RWPE2 (cell line): ENCODE measurements around the gene ZFYVE21.

ENCODE experiments used
- ATAC-seq: fragments of 200-7000 bp; cut with Tn5 transposase; 3 replicates; pipeline ENCODE4 v1.9.1; 2021; ENCODE audit warnings: low read depth
- DNase-seq: peaks from one replicate; pipeline ENCODE4 v3.0.0-alpha.2; 2020; ENCODE audit warnings: low spot score
- H3K27ac ChIP-seq: fragments of 450-650 bp; 2 replicates; pipeline ENCODE4 v1.5.1; 2017; ENCODE audit warnings: mild to moderate bottlenecking; ENCODE audit not compliant: poor library complexity, severe bottlenecking
- H3K27me3 ChIP-seq: fragments of 250-450 bp; sonication (Bioruptor Pico); 2 replicates; pipeline ENCODE4 v1.5.1; 2021; ENCODE audit warnings: mild to moderate bottlenecking, moderate library complexity; ENCODE audit not compliant: insufficient read depth, poor library complexity, severe bottlenecking
- H3K36me3 ChIP-seq: fragments of 250-450 bp; sonication (Bioruptor Pico); 2 replicates; pipeline ENCODE4 v1.5.1; 2020; ENCODE audit warnings: low read depth, mild to moderate bottlenecking, moderate library complexity
- H3K4me1 ChIP-seq: fragments of 250-450 bp; sonication (Bioruptor Pico); 2 replicates; pipeline ENCODE4 v1.5.1; 2021; ENCODE audit warnings: mild to moderate bottlenecking, moderate library complexity; ENCODE audit not compliant: insufficient read depth, poor library complexity, severe bottlenecking
- H3K4me3 ChIP-seq: fragments of 250-450 bp; sonication (Bioruptor Pico); 2 replicates; pipeline ENCODE4 v1.5.1; 2021; ENCODE audit warnings: mild to moderate bottlenecking, moderate library complexity; ENCODE audit not compliant: severe bottlenecking
- H3K9me3 ChIP-seq: fragments of 250-450 bp; sonication (Bioruptor Pico); 2 replicates; pipeline ENCODE4 v1.5.1; 2021; ENCODE audit warnings: mild to moderate bottlenecking, moderate library complexity; ENCODE audit not compliant: severe bottlenecking
- CTCF ChIP-seq: fragments of 450-650 bp; IDR thresholded peaks from one replicate; pipeline ENCODE4 v1.5.1; 2017; ENCODE audit warnings: mild to moderate bottlenecking, moderate library complexity; ENCODE audit not compliant: poor library complexity, severe bottlenecking

The ZFYVE21 gene

GRCh38 chr14:103782376-103782775, 66.8 kb downstream of the ZFYVE21 start:
- ATAC-seq, result no peak
- no peak overlapping the region for H3K27ac ChIP-seq
- no peak for DNase-seq
- TF ChIP-seq CTCF, result no peak
- H3K4me1 ChIP-seq, result no peaks in the 10 kb centered on the region
- H3K27me3 ChIP-seq, result no peaks in the 10 kb centered on the region
- H3K9me3 ChIP-seq, result no peaks in the 10 kb centered on the region
- H3K36me3 ChIP-seq, result peaks cover 26% of the 10 kb centered on the region
- H3K4me3 ChIP-seq, result no peak overlapping the region
